Measurements from ENCODE around the gene STRAP. TPM values are rescaled to one million over a fixed set of nuclear protein-coding genes. Genes with fewer than 3 reads are reported as not detected.
"Not testable (repeated sequence)": the region's sequence is repeated elsewhere in the genome, so short reads cannot be mapped to it uniquely, and the experiment has no call there.

STRAP gene
- total RNA-seq, 1 donor from 2014 or later = 109 TPM

GRCh38 chr12:15873556-15873955 is 8.6 kb upstream of the STRAP start:
- H3K27ac Mint-ChIP-seq = no peak overlapping the region

GRCh38 chr12:15874556-15875145 is 7.5 kb upstream of the STRAP start:
- not testable (repeated sequence) for DNase-seq (ENCODE audit: low spot score in 2 of 2, unreplicated experiment in 2 of 2); H3K4me3 Mint-ChIP-seq; H3K36me3 Mint-ChIP-seq; H3K27me3 Mint-ChIP-seq (ENCODE audit: low read depth); H3K27ac Mint-ChIP-seq; H3K4me1 Mint-ChIP-seq; H3K9me3 Mint-ChIP-seq

More at GRCh38 chr12:15873556-15873955, 8.6 kb upstream of the STRAP start:
- Mint-ChIP-seq H3K4me3 (no peak overlapping the region), H3K4me1 (no peaks in the 10 kb centered on the region), H3K27me3 (ENCODE audit: low read depth) (no peaks in the 10 kb centered on the region), H3K9me3 (no peaks in the 10 kb centered on the region), H3K36me3 (no peaks in the 10 kb centered on the region)
- DNase-seq (ENCODE audit: low spot score in 2 of 2, unreplicated experiment in 2 of 2) = no peak
- TF ChIP-seq CTCF (IDR thresholded peaks at IDR 0.05; ENCODE audit: unreplicated experiment) = no peak

GRCh38 chr12:15875863-15876262 is 6.3 kb upstream of the STRAP start:
- no peak for TF ChIP-seq CTCF (IDR thresholded peaks at IDR 0.05; ENCODE audit: unreplicated experiment)
- Mint-ChIP-seq H3K9me3 (no peaks in the 10 kb centered on the region), H3K27me3 (ENCODE audit: low read depth) (no peaks in the 10 kb centered on the region), H3K4me1 (peaks cover 2% of the 10 kb centered on the region), H3K36me3 (no peaks in the 10 kb centered on the region), H3K27ac (no peak overlapping the region), H3K4me3 (no peak overlapping the region)
- no peak for DNase-seq (ENCODE audit: low spot score in 2 of 2, unreplicated experiment in 2 of 2)

GRCh38 chr12:15879413-15879812 is 2.8 kb upstream of the STRAP start:
- no peaks in the 10 kb centered on the region for H3K36me3 Mint-ChIP-seq
- H3K4me3 Mint-ChIP-seq = no peak overlapping the region
- H3K27ac Mint-ChIP-seq = no peak overlapping the region

GRCh38 chr12:15880721-15881120 is 1.5 kb upstream of the STRAP start:
- peak overlapping the region; percentile 36 for H3K4me3 Mint-ChIP-seq
- H3K27me3 Mint-ChIP-seq (ENCODE audit: low read depth) = no peaks in the 10 kb centered on the region
- peaks cover 28% of the 10 kb centered on the region for H3K4me1 Mint-ChIP-seq
- H3K9me3 Mint-ChIP-seq = no peaks in the 10 kb centered on the region
- H3K27ac Mint-ChIP-seq = peak overlapping the region; percentile 27
- no peak for DNase-seq (ENCODE audit: low spot score in 2 of 2, unreplicated experiment in 2 of 2)
- TF ChIP-seq CTCF (IDR thresholded peaks at IDR 0.05; ENCODE audit: unreplicated experiment) = no peak
- H3K36me3 Mint-ChIP-seq = peaks cover 2% of the 10 kb centered on the region

More at GRCh38 chr12:15879413-15879812, 2.8 kb upstream of the STRAP start:
- H3K27me3 Mint-ChIP-seq (ENCODE audit: low read depth) = no peaks in the 10 kb centered on the region
- no peak for TF ChIP-seq CTCF (IDR thresholded peaks at IDR 0.05; ENCODE audit: unreplicated experiment)
- peaks cover 23% of the 10 kb centered on the region for H3K4me1 Mint-ChIP-seq
- no peaks in the 10 kb centered on the region for H3K9me3 Mint-ChIP-seq
- DNase-seq (ENCODE audit: low spot score in 2 of 2, unreplicated experiment in 2 of 2) = no peak

- Mint-ChIP-seq H3K4me1 (peaks cover 49% of the 10 kb centered on the region), H3K4me3 (peak overlapping the region; percentile 94), H3K27me3 (ENCODE audit: low read depth) (no peaks in the 10 kb centered on the region), H3K36me3 (peaks cover 10% of the 10 kb centered on the region), H3K27ac (peak overlapping the region; percentile 100), H3K9me3 (no peaks in the 10 kb centered on the region)
- TF ChIP-seq CTCF (IDR thresholded peaks at IDR 0.05; ENCODE audit: unreplicated experiment) = no peak
- DNase-seq (ENCODE audit: low spot score in 2 of 2, unreplicated experiment in 2 of 2) = no peak
These were observed 1.3 kb downstream of the STRAP start for GRCh38 chr12:15883536-15883935.

Measured in mesothelial cell of epicardium (in vitro differentiated cells).